ENCODE results near the gene FPR1.

FPR1 gene

GRCh38 chr19:51751655-51752054 is at the start of gene FPR1:
Gene FPR1, minus strand, starts transcription at chr19:51751878. Its CDS starts 4,884 bp downstream, at chr19:51746994.
- DNase-seq (ENCODE audit: low read depth in 3 of 3), result no peak

DNA sequence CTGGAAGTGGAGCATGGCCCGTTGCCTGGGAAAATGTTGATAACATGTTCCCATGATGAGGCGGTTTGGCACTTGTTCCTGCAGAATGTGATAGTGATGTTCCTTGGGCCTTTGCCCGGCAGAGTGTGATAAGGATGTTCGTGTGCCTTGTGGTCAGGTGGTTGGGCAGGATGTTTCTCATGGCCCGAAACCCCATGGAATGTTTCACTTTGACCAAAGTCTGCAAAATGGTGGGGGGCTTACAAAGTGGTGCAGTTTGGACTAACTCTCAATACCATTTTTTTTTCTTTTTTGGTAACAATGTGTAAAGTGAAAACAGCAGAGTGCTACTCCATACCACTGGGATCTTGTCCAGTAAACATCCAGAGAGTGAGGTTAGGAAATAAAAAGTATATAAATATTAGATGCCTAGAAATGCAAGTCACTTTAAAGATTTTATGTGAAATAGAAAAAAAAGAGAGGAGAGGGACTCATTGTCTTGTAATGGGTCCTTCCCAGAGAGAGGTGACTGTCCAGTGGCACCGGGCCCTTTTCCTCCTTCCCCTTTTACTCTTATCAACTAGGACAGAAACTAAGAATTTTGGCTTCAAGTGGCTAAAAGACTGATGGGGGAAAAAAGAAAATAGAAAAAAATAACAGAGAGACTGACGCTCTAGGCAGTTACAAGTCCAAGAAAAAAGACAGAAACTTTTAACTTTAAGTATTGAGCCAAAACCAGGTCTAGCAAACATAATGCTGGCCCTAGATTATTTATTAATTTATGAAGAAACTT is 49.0 kb upstream of the FPR1 start:
- DNase-seq (ENCODE audit: low read depth in 3 of 3), result no peak

- no peak for DNase-seq (ENCODE audit: low read depth in 3 of 3)
Observed at GRCh38 chr19:51799774-51800472, 48.2 kb upstream of the FPR1 start.

- DNase-seq (ENCODE audit: low read depth in 3 of 3), result no peak
Observed at GRCh38 chr19:51799034-51799773, 47.5 kb upstream of the FPR1 start.

DNA sequence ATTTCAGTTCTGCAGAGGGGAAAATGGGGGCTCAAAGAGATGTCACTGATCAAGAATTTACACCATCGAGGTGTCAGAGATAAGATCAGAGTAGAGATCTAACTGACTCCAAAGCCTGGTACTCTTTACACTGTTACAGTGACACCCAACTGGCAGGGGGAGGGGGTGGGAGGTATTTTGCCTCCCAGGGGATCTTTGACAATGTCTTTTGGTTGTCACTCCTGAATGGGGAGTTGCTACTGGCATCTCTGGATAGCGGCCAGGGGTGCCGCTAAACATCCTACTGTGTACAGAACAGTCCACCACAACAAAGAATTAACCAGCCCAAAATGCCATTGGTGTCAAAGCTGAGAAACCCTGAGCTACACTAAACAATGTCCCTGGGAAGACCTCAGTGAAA is 46.4 kb upstream of the FPR1 start:
- DNase-seq (ENCODE audit: low read depth in 3 of 3), result no peak

GRCh38 chr19:51797480-51797879 is 45.8 kb upstream of the FPR1 start:
- DNase-seq (ENCODE audit: low read depth in 3 of 3), result no peak

GRCh38 chr19:51796195-51796679 is 44.6 kb upstream of the FPR1 start:
- DNase-seq (ENCODE audit: low read depth in 3 of 3), result no peak

DNA sequence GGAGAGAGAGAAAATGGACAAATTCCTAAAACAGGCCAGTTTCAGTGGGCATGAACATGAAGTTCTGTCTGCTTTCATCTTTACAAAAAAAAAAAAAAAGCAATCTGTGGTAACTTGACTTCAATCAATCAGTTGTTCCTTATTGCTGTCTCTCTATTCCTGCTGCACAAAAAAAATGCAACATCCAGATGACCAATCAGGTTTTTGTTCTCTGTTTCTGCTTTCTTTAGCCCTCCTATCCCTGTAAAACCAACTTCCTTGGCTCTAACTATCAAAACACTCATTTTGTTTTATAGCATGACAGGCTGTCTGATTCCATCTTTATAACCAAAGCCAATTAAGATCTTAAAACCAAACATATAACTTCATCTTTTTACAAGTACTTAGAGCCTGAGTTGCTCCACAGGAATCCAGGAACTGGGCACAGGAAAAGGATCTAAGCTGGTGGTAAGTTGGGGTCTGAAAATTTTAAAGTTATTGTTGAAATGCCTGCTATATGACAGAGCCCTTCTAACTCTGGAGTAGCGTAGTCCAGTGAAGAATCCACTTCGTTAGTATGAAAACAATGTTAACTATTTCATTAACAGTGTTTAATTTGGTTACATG is 43.3 kb upstream of the FPR1 start, which contains the start of gene FPR3:
Gene FPR3 (plus strand): TSS at position 273 of the 606 bp plus-strand sequence. CDS start 28,592 bp downstream, outside the sequence.
- no peak for DNase-seq (ENCODE audit: low read depth in 3 of 3)

DNA sequence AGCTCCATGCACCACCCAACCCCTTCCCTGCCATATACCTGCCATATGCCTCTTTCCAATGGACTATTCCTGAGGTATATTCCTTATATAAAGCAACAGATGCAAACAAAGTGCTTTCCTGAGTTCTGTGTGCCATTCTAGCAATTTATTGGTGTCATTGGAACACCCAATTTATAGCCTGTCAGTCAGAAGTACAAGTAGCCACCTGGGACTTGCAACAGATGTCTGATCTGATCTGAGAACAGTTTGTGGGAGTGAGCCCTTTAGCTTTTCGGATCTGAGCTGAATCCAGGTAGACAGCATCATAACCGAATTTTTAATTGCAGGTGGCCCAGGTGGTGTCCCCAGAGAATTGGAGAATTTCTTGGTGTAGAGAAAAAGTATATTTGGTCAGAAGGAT is 42.3 kb upstream of the FPR1 start:
- DNase-seq (ENCODE audit: low read depth in 3 of 3), result no peak

DNA sequence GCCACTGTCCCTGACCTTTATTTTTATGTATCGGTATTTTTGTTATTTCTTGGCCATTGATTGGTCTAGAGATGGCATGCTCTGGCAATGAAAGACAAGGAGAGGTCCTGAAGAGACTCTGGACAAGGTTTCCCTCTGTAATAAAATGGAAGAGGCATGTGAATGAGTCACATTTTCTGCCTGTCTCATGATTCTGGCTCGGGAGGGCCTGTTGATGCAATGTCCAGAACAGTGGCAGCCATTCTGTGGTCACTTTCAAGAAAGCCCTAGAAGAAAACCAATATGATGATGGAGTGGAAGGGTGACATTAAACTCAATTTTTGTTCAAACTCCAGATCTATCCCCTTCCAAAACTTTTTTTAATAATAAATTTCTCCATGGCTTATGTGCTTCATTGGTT is 41.3 kb upstream of the FPR1 start:
- no peak for DNase-seq (ENCODE audit: low read depth in 3 of 3)

DNA sequence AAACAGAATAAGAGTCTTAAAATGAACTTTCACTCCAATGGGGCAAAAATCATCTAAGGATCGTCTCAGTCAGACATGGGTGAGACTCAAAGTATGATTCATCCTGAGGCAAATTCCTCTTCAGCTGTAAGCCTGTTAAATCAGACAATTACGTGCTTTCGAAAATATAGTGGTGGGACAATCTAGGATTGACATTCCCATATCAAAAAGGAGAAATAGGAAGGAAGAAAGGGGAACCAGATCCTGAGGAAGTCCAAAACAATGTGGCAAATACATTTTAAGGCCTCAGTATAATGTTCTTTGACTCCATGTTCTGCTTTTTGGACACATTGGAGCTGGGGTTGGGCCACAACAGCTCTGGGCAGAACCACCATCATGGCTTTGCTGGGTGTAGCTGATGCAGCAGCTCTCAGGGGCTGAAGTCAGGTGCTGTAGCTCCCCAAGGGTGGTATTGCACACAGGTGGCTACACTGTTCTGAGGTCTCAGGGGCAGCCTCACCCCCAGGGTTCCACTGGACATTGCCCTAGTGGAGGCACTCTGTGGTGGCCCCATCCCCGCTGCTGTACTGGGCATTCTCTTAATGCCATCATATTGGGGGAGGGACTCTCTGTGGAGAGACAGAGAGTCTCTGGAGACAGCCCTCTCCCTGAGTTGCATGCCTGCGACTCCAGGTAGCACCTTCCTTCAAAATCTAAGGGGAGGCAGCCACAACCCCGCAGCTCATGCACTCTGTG is 37.5 kb upstream of the FPR1 start:
- no peak for DNase-seq (ENCODE audit: low read depth in 3 of 3)

DNA sequence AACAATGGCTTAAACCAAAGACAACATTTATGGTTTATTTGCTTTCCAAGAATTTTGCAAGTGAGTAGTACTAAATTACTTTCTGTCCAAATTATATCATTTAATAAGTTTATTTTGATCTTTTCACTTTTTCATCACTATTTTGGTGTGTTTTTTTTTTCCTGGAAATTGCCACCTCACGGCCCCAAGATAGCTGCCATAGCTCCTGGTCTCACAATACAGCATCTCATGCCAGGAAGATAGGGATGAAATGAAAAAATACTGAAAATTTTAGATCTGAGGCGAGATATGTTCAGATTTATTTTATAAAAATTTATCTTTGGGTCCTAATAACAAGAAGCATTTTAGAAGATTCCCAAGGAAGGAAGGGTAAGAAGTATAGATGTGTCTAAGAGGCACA is 36.4 kb upstream of the FPR1 start:
- no peak for DNase-seq (ENCODE audit: low read depth in 3 of 3)

- no peak for DNase-seq (ENCODE audit: low read depth in 3 of 3)
Observed at GRCh38 chr19:51786646-51787494, 35.2 kb upstream of the FPR1 start.

GRCh38 chr19:51784922-51785690 is 33.4 kb upstream of the FPR1 start:
- peak in 1 of 3 experiments; percentile 4 for DNase-seq (ENCODE audit: low read depth in 3 of 3)

GRCh38 chr19:51784109-51784785 is 32.6 kb upstream of the FPR1 start:
- DNase-seq (ENCODE audit: low read depth in 3 of 3), result no peak

GRCh38 chr19:51783372-51783771 is 31.7 kb upstream of the FPR1 start:
- DNase-seq (ENCODE audit: low read depth in 3 of 3), result no peak

GRCh38 chr19:51781999-51782398 is 30.3 kb upstream of the FPR1 start:
- DNase-seq (ENCODE audit: low read depth in 3 of 3), result no peak

DNA sequence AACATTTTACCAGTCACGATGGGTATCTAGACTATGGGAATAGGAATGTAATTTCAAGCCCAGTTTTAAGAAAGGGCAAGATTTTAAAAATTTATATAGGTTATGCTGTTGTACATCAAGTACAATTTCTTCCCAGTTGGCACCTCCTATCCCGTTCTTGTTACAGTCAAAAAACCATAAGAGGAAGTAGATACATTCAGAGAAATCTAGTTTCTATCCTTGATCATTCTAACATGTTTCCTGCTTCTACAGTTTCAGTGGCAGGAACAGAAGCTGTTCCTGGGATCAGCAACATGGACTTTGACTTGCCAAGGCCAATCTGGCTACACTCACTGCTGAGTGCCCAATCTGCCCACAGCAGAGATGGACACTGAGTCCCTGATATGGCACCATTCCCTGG is 28.6 kb upstream of the FPR1 start:
- DNase-seq (ENCODE audit: low read depth in 3 of 3), result no peak

- no peak for DNase-seq (ENCODE audit: low read depth in 3 of 3)
Observed at GRCh38 chr19:51779703-51780102, 28.0 kb upstream of the FPR1 start.
